Prostate gland (tissue), 2 donors: ENCODE results near the gene PODXL.

Experiments
- POLR2A ChIP-seq: fragments of 450-650 bp; IDR thresholded peaks from one replicate; pipeline ENCODE4 v1.6.1; 2016; ENCODE audit warnings: antibody characterized with exemption, mild to moderate bottlenecking
- TF ChIP-seq, protein P1 (sequence below), 4 experiments: fragments of 200-600 bp in 2 of 4; fragments of 450-650 bp in 2 of 4; sonication (generic) in 2 of 4; IDR thresholded peaks; 1 replicate in 3 of 4; 2 replicates in 1 of 4; pipeline ENCODE4 v1.5.1; 2016 to 2019; ENCODE audit warnings: antibody characterized with exemption in 4 of 4, mild to moderate bottlenecking in 2 of 4, moderate library complexity in 2 of 4

GRCh38 chr7:131538071-131538812, 18.2 kb downstream of the PODXL start:
- TF ChIP-seq POLR2A, result no peak
- TF ChIP-seq, protein P1, sequence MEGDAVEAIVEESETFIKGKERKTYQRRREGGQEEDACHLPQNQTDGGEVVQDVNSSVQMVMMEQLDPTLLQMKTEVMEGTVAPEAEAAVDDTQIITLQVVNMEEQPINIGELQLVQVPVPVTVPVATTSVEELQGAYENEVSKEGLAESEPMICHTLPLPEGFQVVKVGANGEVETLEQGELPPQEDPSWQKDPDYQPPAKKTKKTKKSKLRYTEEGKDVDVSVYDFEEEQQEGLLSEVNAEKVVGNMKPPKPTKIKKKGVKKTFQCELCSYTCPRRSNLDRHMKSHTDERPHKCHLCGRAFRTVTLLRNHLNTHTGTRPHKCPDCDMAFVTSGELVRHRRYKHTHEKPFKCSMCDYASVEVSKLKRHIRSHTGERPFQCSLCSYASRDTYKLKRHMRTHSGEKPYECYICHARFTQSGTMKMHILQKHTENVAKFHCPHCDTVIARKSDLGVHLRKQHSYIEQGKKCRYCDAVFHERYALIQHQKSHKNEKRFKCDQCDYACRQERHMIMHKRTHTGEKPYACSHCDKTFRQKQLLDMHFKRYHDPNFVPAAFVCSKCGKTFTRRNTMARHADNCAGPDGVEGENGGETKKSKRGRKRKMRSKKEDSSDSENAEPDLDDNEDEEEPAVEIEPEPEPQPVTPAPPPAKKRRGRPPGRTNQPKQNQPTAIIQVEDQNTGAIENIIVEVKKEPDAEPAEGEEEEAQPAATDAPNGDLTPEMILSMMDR (IDR thresholded peaks at IDR 0.05), result no peak
